ENCODE results near the gene IL20.

IL20 gene

GRCh38 chr1:206882555-206882954 lies 17.1 kb downstream of the IL20 start:
- DNase-seq = no peak

GRCh38 chr1:206883160-206883559 lies 17.7 kb downstream of the IL20 start:
- DNase-seq = no peak

DNA sequence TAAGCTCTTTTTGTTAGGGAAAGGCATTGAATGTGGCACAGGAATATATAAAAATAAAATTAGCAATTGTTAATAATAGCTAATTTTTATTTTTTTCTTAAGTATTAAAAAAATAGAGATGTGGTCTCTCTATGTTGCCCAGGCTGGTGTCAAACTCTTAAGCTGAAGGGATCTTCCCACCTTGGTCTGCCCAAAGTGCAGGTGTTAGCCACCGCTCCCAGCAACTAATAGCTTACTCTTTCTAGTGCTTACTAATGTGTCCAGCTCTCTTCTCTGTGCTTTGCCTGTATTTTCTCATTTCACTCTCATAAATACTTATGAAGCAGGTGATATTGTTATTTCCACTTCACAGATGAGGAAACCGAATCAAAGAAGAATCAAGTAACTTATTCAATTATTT lies 18.5 kb downstream of the IL20 start:
- no peak for DNase-seq

DNA sequence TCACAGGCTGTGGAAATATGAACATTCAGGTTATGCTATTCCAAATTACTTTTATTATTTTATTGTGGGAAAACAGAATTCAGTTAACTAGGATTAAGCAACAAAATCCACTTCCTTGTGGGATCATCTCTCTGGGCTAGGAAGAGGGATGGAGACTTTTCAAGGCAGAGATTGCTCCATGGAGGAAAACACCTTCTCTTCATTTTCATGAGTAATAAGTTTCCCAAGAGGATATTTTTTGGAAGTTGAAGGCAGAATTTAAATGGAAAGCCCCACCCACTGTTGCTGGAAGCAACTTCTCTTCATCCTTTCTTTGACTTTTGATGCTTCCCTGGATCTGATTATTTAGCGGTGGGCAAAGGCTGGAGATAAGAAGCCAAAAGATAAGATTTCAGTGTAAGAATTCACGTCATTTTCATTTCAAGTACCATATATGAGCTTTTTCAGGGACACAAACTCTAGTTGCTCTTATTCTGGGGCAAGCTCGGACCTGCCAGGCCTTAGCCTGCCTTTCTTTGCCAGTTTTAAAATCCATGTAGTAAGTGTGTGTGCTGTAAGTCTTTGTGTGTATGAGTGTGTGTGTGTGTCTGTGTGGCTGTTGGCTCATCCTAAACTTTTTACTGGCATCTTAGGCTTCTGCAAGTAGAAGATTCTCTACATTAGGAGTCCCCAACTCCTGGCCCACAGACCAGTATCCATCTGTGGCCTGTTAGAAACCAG lies 20.1 kb downstream of the IL20 start:
- no peak for DNase-seq

GRCh38 chr1:206886831-206887230 lies 21.4 kb downstream of the IL20 start:
- no peak for DNase-seq

DNA sequence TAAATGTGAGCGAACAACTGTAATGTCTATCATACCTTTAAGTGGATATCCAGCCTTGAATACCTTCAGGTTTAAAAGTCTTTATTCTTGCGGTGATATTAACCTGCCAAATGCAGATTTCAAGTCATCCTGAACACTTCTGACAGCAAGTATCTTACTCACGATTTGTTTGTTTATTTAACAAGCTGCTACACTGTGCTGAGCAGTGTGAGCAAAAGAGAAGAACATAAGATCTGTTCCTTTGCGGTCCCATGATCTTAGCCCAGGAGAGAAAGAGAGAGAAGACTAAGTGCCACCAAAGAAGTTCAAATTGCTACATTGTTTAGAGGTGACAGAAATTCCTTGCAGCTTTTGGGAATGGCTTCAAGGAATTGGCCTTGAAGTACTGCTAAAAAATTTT lies 22.3 kb downstream of the IL20 start:
- no peak for DNase-seq

- DNase-seq = no peak
Measured at GRCh38 chr1:206890125-206891060, 25.0 kb downstream of the IL20 start.

GRCh38 chr1:206891412-206891811 lies 26.0 kb downstream of the IL20 start:
- no peak for DNase-seq

DNA sequence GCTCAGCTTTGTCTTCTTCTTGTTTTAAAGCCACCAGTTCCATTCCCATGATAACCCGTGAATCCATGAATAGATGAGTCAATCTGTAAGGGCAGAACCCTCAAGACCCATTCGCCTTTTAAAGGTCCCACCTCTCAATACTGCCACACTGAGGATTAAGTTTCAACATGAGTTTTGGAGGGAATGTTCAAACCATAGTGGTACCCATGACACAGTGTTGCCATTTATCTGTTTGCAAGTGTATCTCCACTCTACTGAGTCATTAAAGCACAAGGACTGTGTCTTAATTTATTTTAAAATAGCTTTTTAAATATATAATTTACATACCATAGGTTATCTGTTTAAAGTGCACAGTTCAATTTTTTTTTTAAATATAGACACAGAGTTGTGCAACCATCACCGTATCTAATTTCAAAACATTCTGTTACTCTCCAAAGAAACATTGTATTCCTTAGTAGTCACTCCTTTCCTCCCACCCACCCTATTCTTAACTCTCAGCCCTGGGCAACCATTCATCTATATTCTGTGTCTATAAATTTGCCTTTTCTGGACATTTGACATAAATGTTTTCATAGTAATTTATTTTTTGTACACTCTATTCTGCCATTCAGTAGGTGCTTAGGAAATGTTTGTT lies 27.0 kb downstream of the IL20 start:
- DNase-seq = no peak

GRCh38 chr1:206893380-206893779 lies 28.0 kb downstream of the IL20 start:
- no peak for DNase-seq

- DNase-seq = no peak
Measured at GRCh38 chr1:206895325-206895724, 29.9 kb downstream of the IL20 start.

DNA sequence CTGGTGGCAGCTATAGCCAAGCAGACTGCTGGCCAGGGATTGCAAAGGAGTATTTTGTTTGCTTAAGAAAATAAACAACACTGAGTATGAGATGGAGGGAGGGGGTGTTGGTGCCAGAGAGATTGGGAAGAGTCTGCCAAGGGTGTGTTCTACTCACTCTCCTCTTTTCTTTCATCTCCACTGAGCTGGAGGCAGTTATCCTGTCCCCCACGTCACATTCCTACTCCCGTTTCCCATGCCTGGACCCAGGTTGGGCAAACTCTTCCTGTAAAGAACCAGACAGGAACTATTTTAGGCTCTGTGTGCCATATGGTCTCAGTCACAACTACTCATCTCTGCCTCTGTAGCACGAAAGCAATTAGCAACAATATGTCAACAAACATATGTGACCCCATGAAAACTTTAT lies 30.4 kb downstream of the IL20 start:
- DNase-seq = no peak

- no peak for DNase-seq
Measured at GRCh38 chr1:206896261-206896660, 30.8 kb downstream of the IL20 start.

DNA sequence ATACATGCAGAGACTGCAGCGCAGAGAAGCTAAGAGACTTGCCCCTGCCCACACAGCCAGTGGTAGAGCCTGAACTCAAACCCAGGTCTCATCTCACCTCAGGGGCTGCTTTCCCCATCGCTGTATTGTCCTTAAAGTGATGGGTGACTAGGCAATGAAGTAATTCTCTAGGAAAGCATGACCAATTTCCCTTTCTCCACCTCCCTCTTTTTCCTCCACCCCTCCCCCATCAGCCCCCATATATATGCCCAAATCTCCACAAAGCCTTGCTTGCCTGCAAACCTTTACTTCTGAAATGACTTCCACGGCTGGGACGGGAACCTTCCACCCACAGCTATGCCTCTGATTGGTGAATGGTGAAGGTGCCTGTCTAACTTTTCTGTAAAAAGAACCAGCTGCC lies 31.8 kb downstream of the IL20 start, which contains the start of gene IL24:
IL24 (plus strand) TSS at position 269 of the 400 bp plus-strand sequence. CDS start 390 bp downstream, outside the sequence.
- DNase-seq = no peak

GRCh38 chr1:206898089-206898914 lies 32.9 kb downstream of the IL20 start:
- no peak for DNase-seq

- DNase-seq = no peak
Measured at GRCh38 chr1:206898915-206899431, 33.5 kb downstream of the IL20 start.

DNA sequence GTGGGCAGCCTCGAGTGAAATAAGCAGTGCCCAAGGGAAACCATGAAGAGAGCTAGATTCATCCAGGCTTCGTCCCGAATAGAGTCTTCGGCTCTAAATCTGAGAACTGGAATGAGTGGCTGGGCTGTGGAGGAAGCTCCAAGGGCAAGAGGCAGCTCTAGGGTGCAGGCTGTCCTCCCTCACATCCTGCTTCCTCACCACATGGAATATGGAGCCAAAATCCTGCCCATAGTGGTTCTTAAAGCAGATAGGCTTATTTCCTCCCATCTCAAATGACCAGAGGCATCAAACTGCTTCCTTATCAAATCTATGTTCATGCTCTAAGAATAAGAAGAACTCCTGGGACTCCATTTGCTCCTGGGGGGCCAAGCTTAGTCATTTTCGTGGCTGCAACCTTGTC lies 34.3 kb downstream of the IL20 start:
- DNase-seq = no peak

DNA sequence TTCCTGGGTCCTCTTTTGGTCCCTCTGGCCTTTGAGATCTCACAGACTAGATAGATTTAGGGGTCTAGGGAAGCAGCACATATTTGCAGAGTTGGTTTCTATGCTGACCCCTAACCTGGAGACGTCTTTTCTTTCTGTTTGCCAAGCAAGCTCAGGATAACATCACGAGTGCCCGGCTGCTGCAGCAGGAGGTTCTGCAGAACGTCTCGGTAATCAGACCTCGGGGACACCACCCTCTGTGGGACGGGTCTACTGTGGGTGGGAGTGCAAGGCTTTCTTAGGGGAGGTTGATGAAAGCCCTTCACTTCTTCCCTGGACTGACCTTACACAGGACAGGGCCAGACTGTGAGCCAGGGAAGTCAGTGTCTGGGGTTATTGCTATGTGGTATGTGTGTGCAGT lies 34.7 kb downstream of the IL20 start:
- DNase-seq = no peak

DNA sequence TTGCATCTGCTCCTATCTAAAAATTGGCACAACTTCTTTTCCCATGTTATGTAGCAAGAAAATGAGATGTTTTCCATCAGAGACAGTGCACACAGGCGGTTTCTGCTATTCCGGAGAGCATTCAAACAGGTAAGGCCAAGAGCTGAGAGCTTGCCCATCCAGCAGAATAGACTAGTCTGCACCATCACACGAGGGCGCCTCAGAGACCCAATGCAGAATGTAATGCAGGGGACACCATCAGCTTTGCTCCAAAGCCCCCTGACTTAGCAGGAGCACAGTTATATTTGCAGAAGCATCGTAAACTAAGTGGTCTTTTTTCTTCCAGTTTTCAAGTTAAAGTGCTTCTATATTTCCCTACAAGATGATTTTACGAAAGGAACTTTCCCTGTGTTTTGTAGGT lies 36.5 kb downstream of the IL20 start:
- DNase-seq = no peak

- DNase-seq = no peak
Measured at GRCh38 chr1:206902702-206903101, 37.3 kb downstream of the IL20 start.

GRCh38 chr1:206903687-206904086 lies 38.3 kb downstream of the IL20 start:
- DNase-seq = no peak

DNA sequence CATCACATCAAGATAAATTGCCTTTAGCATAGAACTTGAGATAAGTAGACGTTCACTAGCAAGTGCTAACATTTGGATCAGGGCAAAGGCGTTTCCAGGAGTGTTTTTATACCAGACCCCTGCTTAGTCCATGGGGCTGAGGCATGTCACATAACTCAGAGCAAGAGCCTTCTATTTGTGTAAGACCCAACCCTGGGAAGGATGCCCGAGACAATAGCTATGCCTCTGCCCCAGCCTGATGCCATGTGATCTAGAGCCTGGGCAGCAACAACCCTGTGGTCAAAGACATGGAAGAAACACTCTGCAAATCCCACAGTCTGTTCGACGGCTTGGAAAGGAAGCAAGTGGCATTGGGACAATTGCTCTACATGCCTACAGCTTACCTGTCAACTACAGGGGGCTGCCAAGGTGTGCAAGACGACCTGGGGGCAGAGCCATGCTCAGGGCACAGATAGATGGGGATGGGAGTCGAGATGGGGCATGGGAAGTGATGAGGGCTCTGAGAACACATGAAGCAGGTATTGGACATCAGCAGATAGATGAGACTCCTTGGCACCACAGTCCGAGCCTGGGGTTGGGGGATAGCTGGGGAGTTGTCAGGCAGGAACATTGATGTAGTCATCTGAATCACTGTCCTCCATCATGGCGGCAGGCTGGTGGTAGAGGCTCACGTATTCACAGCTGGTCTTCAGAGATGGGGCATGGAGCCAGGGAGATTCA lies 39.2 kb downstream of the IL20 start:
- DNase-seq = no peak
